Ureter (tissue), 1 donor: ENCODE measurements around the gene UVRAG. TPM values are rescaled to one million over a fixed set of nuclear protein-coding genes. Genes with fewer than 3 reads are reported as not detected.
A peak's percentile ranks its signal among the peaks of the same experiment; 100 is the strongest.

Source experiments
- DNase-seq: peaks from one replicate; pipeline ENCODE4 v3.0.0-alpha.2; 2020; ENCODE audit warnings: low spot score
- total RNA-seq: library from RNA; stranded (reverse); gene quantifications from one replicate; pipeline ENCODE4 v1.2.4, GENCODE V29; 2023
- donor health status: DM: yes; HTN: yes; CAD: no.

UVRAG gene
- 33.6 TPM for total RNA-seq

DNA sequence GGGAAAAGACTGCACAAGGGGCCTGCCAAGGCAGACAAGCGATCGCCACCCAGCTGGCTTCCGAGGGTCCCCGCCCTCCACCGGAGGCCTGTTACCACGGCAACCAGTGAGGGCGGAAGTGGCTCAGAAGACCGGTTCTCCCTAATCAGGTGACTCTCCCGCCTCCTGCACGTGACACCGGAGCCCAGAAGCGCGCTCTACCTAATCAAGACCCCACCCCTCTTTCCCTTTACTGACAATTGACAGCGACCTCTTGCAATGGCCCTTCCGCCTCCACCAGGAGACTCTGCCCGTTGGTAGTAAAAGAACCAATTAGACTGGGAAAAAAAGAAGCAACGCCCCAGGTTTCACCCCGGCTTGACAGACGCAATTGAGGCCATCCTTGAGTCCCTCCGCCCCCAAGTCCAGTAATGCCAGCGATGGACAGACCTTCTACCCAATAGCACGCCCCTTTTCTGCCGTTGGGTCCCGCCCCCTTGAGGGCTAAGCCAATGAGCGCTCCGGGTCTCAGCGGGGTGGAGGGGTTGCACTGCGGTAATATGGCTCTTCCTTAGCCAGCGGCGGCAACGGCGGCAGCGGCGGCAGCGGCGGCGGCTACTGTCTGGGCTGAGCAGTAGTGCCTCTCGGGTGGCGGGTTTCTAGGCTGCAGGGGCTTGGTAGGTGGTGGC, at the start of gene UVRAG:
Gene UVRAG (plus strand): TSS at position 534 of the 668 bp plus-strand sequence. CDS start 198 bp downstream, outside the sequence.
- DNase-seq: peak; percentile 99

- DNase-seq: no peak
These were observed 48.4 kb upstream of the UVRAG start for GRCh38 chr11:75766443-75767227.

DNA sequence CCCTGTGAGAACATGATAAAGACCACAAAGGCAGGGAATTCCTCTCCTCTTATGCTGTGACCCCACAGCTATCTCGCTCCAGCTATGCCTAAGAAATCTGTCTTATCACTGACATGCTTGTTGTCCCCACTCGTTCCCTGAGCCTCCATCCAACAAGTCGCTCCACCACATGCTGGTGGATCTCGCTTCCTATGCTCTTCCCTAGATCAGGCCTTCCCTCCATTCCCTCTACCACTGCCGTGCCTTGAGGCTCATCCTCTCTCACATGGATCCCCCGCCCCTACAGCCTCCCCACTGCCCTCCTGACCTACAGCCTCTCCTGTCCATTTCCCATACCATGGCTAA, 47.8 kb upstream of the UVRAG start:
- DNase-seq: no peak

- DNase-seq: no peak
These were observed 47.3 kb upstream of the UVRAG start for GRCh38 chr11:75767793-75768111.

GRCh38 chr11:75768112-75768908, 46.7 kb upstream of the UVRAG start, which contains the start of gene DGAT2:
Gene DGAT2, plus strand, starts transcription at chr11:75768778. Its CDS starts 214 bp downstream, at chr11:75768992.
- peak; percentile 74 for DNase-seq

DNA sequence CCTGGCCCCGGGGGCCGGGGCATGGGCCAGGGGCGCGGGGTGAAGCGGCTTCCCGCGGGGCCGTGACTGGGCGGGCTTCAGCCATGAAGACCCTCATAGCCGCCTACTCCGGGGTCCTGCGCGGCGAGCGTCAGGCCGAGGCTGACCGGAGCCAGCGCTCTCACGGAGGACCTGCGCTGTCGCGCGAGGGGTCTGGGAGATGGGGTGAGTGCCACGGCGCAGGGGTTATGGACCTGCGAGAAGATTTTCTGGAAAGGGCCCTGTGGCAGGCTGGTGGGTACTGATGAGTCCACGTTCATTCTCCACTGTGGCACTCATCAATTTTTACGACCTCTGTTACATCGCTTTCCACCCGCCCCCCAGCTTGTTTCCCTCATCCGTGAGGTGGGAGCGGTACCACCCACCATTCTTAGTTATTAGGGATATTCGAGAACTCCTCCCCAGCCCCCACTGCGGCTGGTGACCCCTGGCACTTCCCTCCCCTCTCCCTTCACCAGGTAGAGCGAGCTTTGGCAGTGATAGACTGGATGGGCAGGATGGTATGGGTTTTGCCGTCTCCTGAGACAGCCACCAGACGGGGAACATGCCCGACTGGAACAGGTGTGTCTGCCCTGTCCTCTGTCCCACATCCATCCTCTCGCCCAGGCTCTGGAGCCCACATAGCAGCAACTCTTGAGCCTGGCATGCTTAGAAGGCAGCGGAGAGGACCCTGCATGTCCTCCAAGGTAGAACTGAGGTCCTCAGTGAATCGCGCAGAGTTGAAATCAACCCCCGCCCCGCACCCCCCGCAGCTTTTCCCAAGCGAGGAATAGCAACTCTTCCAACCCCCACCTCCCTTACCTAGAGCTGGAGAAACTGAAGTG, 45.9 kb upstream of the UVRAG start:
- DNase-seq: no peak

GRCh38 chr11:75770102-75770501, 44.9 kb upstream of the UVRAG start:
- no peak for DNase-seq

DNA sequence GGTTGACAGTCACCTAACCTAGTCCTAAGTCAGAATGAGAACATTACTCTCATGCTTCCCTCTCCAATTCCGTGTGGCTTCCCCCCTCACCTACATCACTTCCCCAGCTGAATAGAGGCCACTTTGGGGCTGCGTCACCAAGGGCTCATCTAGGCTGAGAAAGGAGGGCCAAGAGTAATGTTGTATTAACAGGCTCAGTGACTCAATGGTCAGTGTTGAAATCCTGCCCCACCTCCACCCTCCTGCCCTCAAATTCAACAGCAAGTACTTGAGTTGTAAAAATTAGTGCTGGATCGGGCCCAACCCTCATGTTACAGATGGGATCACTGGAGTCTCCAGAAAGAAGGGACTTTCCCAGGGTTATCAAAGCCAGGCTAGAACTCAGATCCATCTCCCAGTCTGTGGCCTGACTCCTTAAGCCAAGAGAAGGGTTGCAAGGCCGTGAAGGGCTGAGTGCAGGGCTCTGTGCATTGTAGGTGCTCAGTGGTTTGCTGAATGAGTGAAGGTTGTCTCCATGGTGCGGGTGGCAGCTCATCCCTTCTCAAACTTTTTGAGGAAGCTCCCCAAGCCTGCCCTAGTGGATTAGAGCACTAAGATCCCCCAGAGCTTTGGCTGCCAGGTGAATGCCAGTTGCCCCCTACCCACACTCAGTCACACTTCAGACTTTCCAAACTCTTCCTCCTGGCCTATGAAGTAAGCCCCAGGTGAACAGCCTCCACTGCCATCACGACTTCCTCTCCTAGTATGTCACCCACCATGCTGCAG, 43.2 kb upstream of the UVRAG start:
- DNase-seq: no peak

DNA sequence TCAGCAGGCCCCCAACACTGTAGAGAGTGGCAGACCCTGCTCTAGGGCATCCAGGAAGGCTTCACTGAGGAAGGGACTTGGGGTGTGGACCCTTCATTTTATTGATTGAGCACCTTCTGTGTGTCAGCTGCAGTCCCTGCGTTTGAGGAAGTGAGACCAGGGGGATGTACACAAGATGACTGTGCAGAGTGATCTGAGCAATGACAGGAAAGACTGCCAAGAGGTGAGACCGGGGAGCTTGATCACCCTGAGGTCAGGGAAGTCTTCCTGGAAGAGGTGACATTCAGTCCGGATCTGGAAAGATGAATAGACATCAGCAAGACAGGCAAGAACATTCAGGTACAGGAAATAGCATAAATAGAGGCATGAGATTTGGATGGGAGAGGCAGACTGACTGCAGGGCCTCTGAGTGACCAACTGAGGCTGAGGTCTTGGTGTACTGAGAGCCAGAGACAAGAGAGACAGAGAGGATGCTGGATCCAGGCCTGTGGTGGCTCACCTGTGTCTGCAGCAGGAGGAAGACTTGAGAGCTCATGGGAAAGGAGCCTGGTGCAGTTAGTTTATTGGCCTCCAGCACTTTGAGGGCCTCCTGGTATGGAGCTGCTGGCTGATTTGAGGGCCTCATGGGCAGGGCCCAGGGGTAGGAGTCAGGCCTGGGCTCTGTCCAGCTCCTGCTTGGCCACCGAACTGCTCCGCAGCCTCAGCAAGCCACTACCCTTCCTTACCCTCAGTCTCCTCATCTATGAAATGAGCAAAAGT, 41.2 kb upstream of the UVRAG start:
- DNase-seq: no peak

- DNase-seq: no peak
These were observed 40.0 kb upstream of the UVRAG start for GRCh38 chr11:75775056-75775455.

GRCh38 chr11:75776546-75776945, 38.5 kb upstream of the UVRAG start:
- no peak for DNase-seq

- no peak for DNase-seq
These were observed 37.4 kb upstream of the UVRAG start for GRCh38 chr11:75777461-75778110.

GRCh38 chr11:75778962-75779361, 36.0 kb upstream of the UVRAG start:
- DNase-seq: no peak

DNA sequence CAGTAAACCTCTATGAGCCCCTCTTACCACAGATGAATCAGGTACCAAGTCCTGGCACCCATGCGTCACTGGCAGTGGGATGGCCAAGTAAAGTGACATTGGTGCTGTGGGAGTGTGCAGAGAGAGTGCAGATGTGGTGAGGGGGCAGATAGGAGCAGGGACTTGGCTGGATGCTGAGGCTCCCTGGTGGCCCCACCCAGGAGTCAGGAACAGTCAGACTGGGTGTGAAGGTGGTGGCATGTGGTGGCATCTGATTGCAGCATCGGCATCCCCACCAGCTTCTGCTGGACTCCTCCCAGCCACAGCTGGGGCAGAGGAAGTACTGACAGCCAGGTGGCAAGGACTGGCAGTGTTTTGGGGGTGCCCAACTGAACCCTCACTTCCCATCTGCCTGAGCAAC, 35.0 kb upstream of the UVRAG start:
- no peak for DNase-seq

DNA sequence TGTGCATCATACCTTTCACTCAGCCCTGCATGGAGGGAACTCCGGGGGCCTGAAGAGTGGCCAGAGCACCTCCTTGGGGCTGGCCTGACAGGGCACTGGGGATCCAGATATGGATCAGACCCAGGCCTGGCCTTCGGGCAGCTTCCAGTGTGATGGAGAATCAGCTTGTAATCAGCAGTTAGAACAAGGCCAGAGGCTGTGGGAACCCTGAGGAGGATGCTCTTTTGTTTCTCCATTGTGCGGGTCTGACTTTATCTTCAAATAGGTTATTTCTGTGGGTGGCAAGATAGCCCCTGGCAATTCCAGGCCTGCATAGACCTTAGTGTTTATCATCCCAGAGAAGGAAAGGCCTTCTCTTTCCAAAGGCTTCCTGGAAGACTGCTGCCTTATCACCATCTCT, 34.1 kb upstream of the UVRAG start:
- DNase-seq: no peak

- DNase-seq: no peak
These were observed 33.7 kb upstream of the UVRAG start for GRCh38 chr11:75781296-75781695.

- DNase-seq: no peak
These were observed 33.2 kb upstream of the UVRAG start for GRCh38 chr11:75781831-75782230.

- DNase-seq: no peak
These were observed 32.3 kb upstream of the UVRAG start for GRCh38 chr11:75782540-75783263.
